Measurements from ENCODE around the gene GRB7. TPM values are rescaled to one million over a fixed set of nuclear protein-coding genes. Genes with fewer than 3 reads are reported as not detected.

The GRB7 gene
- total RNA-seq, 4 donors from 2014 or later: 0.41 to 0.70 TPM; not detected in 2

- peaks cover 0 to 5% of the 10 kb centered on the region in 2 donors for H3K4me1 ChIP-seq
- H3K27ac ChIP-seq: peak overlapping the region; percentile 76 to 86 (median 83)
- peak overlapping the region; percentile 62 to 85 (median 76) for H3K4me3 ChIP-seq
- in situ Hi-C loops (cut with MboI; ENCODE audit: low sequenced_read_pairs in 4 of 4) (loop anchor here (5.0 to 10.0 kb wide), 3 partner anchors 129 to 199 kb away; partner anchors contain the start of gene PPP1R1B (in 2 of the 4)), intact Hi-C loops (cut with DNase I; ENCODE audit: low total_unique reads) (loop anchor here (1.0 to 10.0 kb wide), 6 partner anchors 23 to 209 kb away; partner anchors contain the start of genes LRRC3C, MIEN1, ORMDL3 and STARD3)
- peak; percentile 34 to 38 for ATAC-seq
- H3K36me3 ChIP-seq: no peaks in the 10 kb centered on the region
- TF ChIP-seq CTCF (IDR thresholded peaks at IDR 0.05 in 4 of 5, conservative IDR thresholded peaks at IDR 0.05 in 1 of 5): no peak
- TF ChIP-seq POLR2A (IDR thresholded peaks at IDR 0.05): no peak
- no peaks in the 10 kb centered on the region for H3K9me3 ChIP-seq
- H3K27me3 ChIP-seq: no peaks in the 10 kb centered on the region
- no peak for DNase-seq
Observed at GRCh38 chr17:39753514-39754160, 15.9 kb downstream of the GRB7 start.

GRCh38 chr17:39754161-39754957 is 16.6 kb downstream of the GRB7 start:
- intact Hi-C loops (cut with DNase I; ENCODE audit: low total_unique reads) (loop anchor here (1.0 to 10.0 kb wide), 6 partner anchors 24 to 210 kb away; partner anchors contain the start of genes LRRC3C, MIEN1, ORMDL3 and STARD3), in situ Hi-C loops (cut with MboI; ENCODE audit: low sequenced_read_pairs in 4 of 4) (loop anchor here (5.0 to 10.0 kb wide), 3 partner anchors 130 to 200 kb away; partner anchors contain the start of gene PPP1R1B (in 2 of the 4))
- Histone ChIP-seq H3K4me3 (peak overlapping the region; percentile 62 to 85 (median 76)), H3K27ac (peak overlapping the region; percentile 76 to 86 (median 83)), H3K27me3 (no peaks in the 10 kb centered on the region), H3K4me1 (peaks cover 0 to 5% of the 10 kb centered on the region in 2 donors), H3K36me3 (no peaks in the 10 kb centered on the region), H3K9me3 (no peaks in the 10 kb centered on the region)
- peak; percentile 67 to 85 for DNase-seq
- peak; percentile 92 to 95 for ATAC-seq
- TF ChIP-seq CTCF (IDR thresholded peaks at IDR 0.05 in 4 of 5, conservative IDR thresholded peaks at IDR 0.05 in 1 of 5): peak; percentile 85 to 100 (median 98)
- TF ChIP-seq POLR2A (IDR thresholded peaks at IDR 0.05): peak; percentile 51 to 67

GRCh38 chr17:39754958-39755553 is 17.3 kb downstream of the GRB7 start:
- no peaks in the 10 kb centered on the region for H3K27me3 ChIP-seq
- TF ChIP-seq CTCF (IDR thresholded peaks at IDR 0.05 in 4 of 5, conservative IDR thresholded peaks at IDR 0.05 in 1 of 5): no peak
- TF ChIP-seq POLR2A (IDR thresholded peaks at IDR 0.05): no peak
- H3K36me3 ChIP-seq: no peaks in the 10 kb centered on the region
- peak overlapping the region; percentile 62 to 85 (median 76) for H3K4me3 ChIP-seq
- in situ Hi-C loops (cut with MboI; ENCODE audit: low sequenced_read_pairs in 4 of 4) (loop anchor here (5.0 to 10.0 kb wide), 3 partner anchors 130 to 200 kb away; partner anchors contain the start of gene PPP1R1B (in 2 of the 4)), intact Hi-C loops (cut with DNase I; ENCODE audit: low total_unique reads) (loop anchor here (1.0 to 10.0 kb wide), 6 partner anchors 25 to 210 kb away; partner anchors contain the start of genes LRRC3C, MIEN1, ORMDL3 and STARD3)
- H3K27ac ChIP-seq: peak overlapping the region; percentile 76 to 86 (median 83)
- peaks cover 0 to 5% of the 10 kb centered on the region in 2 donors for H3K4me1 ChIP-seq
- no peaks in the 10 kb centered on the region for H3K9me3 ChIP-seq
- no peak for DNase-seq
- ATAC-seq: no peak
